H9 (cell line): Measurements from ENCODE around the gene PRKAG2. TPM values are rescaled to one million over a fixed set of nuclear protein-coding genes. Genes with fewer than 3 reads are reported as not detected.

ENCODE experiments used
- DNase-seq: peaks from one replicate; pipeline ENCODE4 v3.0.0-alpha.2; 2017
- H2AFZ ChIP-seq: one replicate; pipeline ENCODE4 v1.6.1; 2013; ENCODE audit warnings: mild to moderate bottlenecking, low read length, control low read depth, moderate library complexity
- H2AK5ac ChIP-seq: 2 replicates; pipeline ENCODE4 v1.6.1; 2013; ENCODE audit warnings: low read length, control low read depth, mixed read lengths; ENCODE audit not compliant: insufficient read length
- H2BK120ac ChIP-seq: one replicate; pipeline ENCODE4 v1.6.1; 2013; ENCODE audit warnings: low read depth, mild to moderate bottlenecking, low read length, control low read depth, inconsistent platforms; ENCODE audit not compliant: poor library complexity, severe bottlenecking
- H2BK12ac ChIP-seq: 2 replicates; pipeline ENCODE4 v1.6.1; 2013; ENCODE audit warnings: low read length, control low read depth, mixed read lengths, low read depth; ENCODE audit not compliant: insufficient read length
- H2BK15ac ChIP-seq: 2 replicates; pipeline ENCODE4 v1.6.1; 2013; ENCODE audit warnings: low read depth, low read length, control low read depth
- H2BK20ac ChIP-seq: one replicate; pipeline ENCODE4 v1.6.1; 2013; ENCODE audit warnings: low read depth, mild to moderate bottlenecking, low read length, control low read depth, inconsistent platforms; ENCODE audit not compliant: poor library complexity, severe bottlenecking
- H2BK5ac ChIP-seq: 2 replicates; pipeline ENCODE4 v1.6.1; 2013; ENCODE audit warnings: low read length, control low read depth, mixed read lengths; ENCODE audit not compliant: insufficient read length
- H3K14ac ChIP-seq: 2 replicates; pipeline ENCODE4 v1.6.1; 2013; ENCODE audit warnings: low read length, control low read depth; ENCODE audit not compliant: insufficient read depth
- H3K18ac ChIP-seq: 2 replicates; pipeline ENCODE4 v1.6.1; 2013; ENCODE audit warnings: low read depth, mild to moderate bottlenecking, mixed read lengths, low read length, control low read depth; ENCODE audit not compliant: insufficient read length
- H3K23ac ChIP-seq: 2 replicates; pipeline ENCODE4 v1.6.1; 2013; ENCODE audit warnings: low read length, control low read depth, mixed read lengths, low read depth; ENCODE audit not compliant: insufficient read length
- H3K23me2 ChIP-seq: 2 replicates; pipeline ENCODE4 v1.6.1; 2013; ENCODE audit warnings: low read depth, mild to moderate bottlenecking, mixed read lengths, low read length, control low read depth; ENCODE audit not compliant: insufficient read length, poor library complexity, severe bottlenecking
- H3K27ac ChIP-seq: 2 replicates; pipeline ENCODE4 v1.5.1; 2013; ENCODE audit warnings: low read length, control low read depth, mixed read lengths, low read depth; ENCODE audit not compliant: insufficient read length
- H3K27me3 ChIP-seq: 2 replicates; pipeline ENCODE4 v1.6.1; 2013; ENCODE audit warnings: low read length, control low read depth, inconsistent platforms; ENCODE audit not compliant: insufficient read depth
- H3K4ac ChIP-seq: 2 replicates; pipeline ENCODE4 v1.6.1; 2013; ENCODE audit warnings: low read depth, mild to moderate bottlenecking, control low read depth, inconsistent platforms, low read length, moderate library complexity
- H3K4me1 ChIP-seq: 2 replicates; pipeline ENCODE4 v1.6.1; 2013; ENCODE audit warnings: low read length, control low read depth, inconsistent platforms; ENCODE audit not compliant: insufficient read depth
- H3K4me2 ChIP-seq: 2 replicates; pipeline ENCODE4 v1.6.1; 2013; ENCODE audit warnings: low read length, control low read depth, mixed read lengths; ENCODE audit not compliant: insufficient read length, insufficient read depth
- H3K56ac ChIP-seq: 2 replicates; pipeline ENCODE4 v1.6.1; 2013; ENCODE audit warnings: low read depth, mild to moderate bottlenecking, mixed read lengths, low read length, control low read depth; ENCODE audit not compliant: insufficient read length
- H3K79me1 ChIP-seq: 2 replicates; pipeline ENCODE4 v1.6.1; 2013; ENCODE audit warnings: low read depth, mild to moderate bottlenecking, moderate library complexity, low read length, control low read depth, inconsistent platforms; ENCODE audit not compliant: insufficient read depth, poor library complexity, severe bottlenecking
- H3K79me2 ChIP-seq: 2 replicates; pipeline ENCODE4 v1.6.1; 2013; ENCODE audit warnings: low read length, control low read depth, inconsistent platforms; ENCODE audit not compliant: insufficient read depth
- H3K9ac ChIP-seq: 2 replicates; pipeline ENCODE4 v1.6.1; 2013; ENCODE audit warnings: low read length, control low read depth, mixed read lengths; ENCODE audit not compliant: insufficient read length; ENCODE audit errors: extremely low read depth
- H3K9me3 ChIP-seq: one replicate; pipeline ENCODE4 v1.6.1; 2013; ENCODE audit warnings: low read depth, low read length, inconsistent platforms; ENCODE audit not compliant: control insufficient read depth
- H3T11ph ChIP-seq: one replicate; pipeline ENCODE4 v1.6.1; 2013; ENCODE audit warnings: mild to moderate bottlenecking, low read length, control low read depth, inconsistent platforms
- H4K20me1 ChIP-seq: one replicate; pipeline ENCODE4 v1.6.1; 2013; ENCODE audit not compliant: control insufficient read depth, insufficient read length, insufficient read depth
- H4K5ac ChIP-seq: 2 replicates; pipeline ENCODE4 v1.6.1; 2013; ENCODE audit warnings: low read depth, mild to moderate bottlenecking, mixed read lengths, low read length, control low read depth; ENCODE audit not compliant: insufficient read length
- H4K8ac ChIP-seq: replicated peaks from 2 replicates; pipeline ENCODE4 v1.6.1; 2013; ENCODE audit warnings: low read length, control low read depth, mixed read lengths, low read depth; ENCODE audit not compliant: insufficient read length
- H4K91ac ChIP-seq: 2 replicates; pipeline ENCODE4 v1.6.1; 2013; ENCODE audit warnings: low read depth, mild to moderate bottlenecking, moderate library complexity, mixed read lengths, low read length, control low read depth; ENCODE audit not compliant: insufficient read length
- H3K27ac Mint-ChIP-seq, 3 experiments: 2 replicates in 2 of 3; 3 replicates in 1 of 3; pipeline ENCODE4 v1.8.0; 2020 to 2021; ENCODE audit warnings: mixed read lengths in 3 of 3, mild to moderate bottlenecking in 1 of 3, moderate library complexity in 1 of 3
- H3K27me3 Mint-ChIP-seq: 2 replicates; pipeline ENCODE4 v1.8.0; 2021; ENCODE audit warnings: low read depth, mild to moderate bottlenecking, moderate library complexity, mixed read lengths
- H3K36me3 Mint-ChIP-seq, 3 experiments: 2 replicates in 2 of 3; 3 replicates in 1 of 3; pipeline ENCODE4 v1.8.0; 2020 to 2021; ENCODE audit warnings: low read depth in 3 of 3, mixed read lengths in 3 of 3; ENCODE audit not compliant: insufficient read depth in 1 of 3
- H3K4me1 Mint-ChIP-seq, 2 experiments: 2 replicates each; pipeline ENCODE4 v1.8.0; 2020; ENCODE audit warnings: mixed read lengths in 2 of 2
- H3K4me3 Mint-ChIP-seq, 2 experiments: 2 replicates in 1 of 2; 3 replicates in 1 of 2; pipeline ENCODE4 v1.8.0; 2020 to 2021; ENCODE audit warnings: mild to moderate bottlenecking in 2 of 2, mixed read lengths in 2 of 2, moderate library complexity in 1 of 2
- H3K9me3 Mint-ChIP-seq, 2 experiments: 2 replicates in 1 of 2; 3 replicates in 1 of 2; pipeline ENCODE4 v1.8.0; 2020; ENCODE audit warnings: mild to moderate bottlenecking in 2 of 2, mixed read lengths in 2 of 2, moderate library complexity in 1 of 2
- WGBS: extraction: QIAGEN DNeasy Blood & Tissue Kit; methylation state at CpG from one replicate; pipeline ENCODE4 v1.1.7; 2013; ENCODE audit warnings: missing lambda C conversion rate, low lambda C conversion rate, mixed read lengths; ENCODE audit not compliant: insufficient read length; ENCODE audit errors: extremely low coverage; 5-methylcytosine and 5-hydroxymethylcytosine counted together
- total RNA-seq: library from RNA; stranded (reverse); gene quantifications from 2 replicates; pipeline ENCODE4 v1.2.1, GENCODE V29; 2021
- TF ChIP-seq, protein P1 (sequence below): fragments of 200-600 bp; sonication (generic); conservative IDR thresholded peaks from 3 replicates; pipeline ENCODE4 v1.8.0; 2021; ENCODE audit warnings: antibody characterized with exemption, mild to moderate bottlenecking

PRKAG2 gene
- total RNA-seq, 1 experiment from 2014 or later = 11.8 TPM

DNA sequence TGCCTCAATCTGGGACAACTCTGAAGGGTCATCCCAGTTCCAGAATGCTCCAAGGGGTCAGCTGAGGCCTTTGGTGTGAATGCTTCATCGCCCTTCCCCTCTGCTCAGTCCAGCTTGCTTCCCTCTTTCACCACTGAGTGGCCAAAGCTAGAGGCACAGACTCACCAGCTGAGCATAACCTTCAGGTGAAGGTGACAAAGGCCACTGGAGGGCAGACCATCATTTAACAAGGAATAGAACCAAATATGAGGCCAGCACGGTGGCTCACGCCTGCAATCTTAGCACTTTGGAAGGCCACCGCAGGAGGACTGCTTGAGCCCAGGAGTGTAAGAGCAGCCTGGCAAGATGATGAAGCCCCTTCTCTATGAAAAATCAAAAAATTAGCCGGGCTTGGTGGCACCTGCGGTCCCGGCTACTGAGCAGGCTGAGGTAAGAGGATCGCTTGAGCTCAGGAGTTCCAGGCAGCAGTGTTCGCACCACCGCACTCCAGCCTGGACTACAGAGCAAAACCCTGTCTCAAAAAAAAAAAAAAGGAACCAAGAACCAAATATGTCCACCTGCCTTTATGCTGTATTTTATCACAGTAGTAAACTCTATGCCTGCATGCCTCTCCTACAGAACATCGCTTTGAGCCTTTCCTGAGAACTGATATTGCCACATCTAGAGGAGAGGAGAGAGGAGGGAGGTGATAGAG, 13.4 kb downstream of the PRKAG2 start:
- Mint-ChIP-seq H3K27ac (no peak overlapping the region), H3K36me3 (no peaks in the 10 kb centered on the region), H3K27me3 (peaks cover 3% of the 10 kb centered on the region), H3K9me3 (no peaks in the 10 kb centered on the region), H3K4me1 (peaks cover 12 to 14% of the 10 kb centered on the region in 2 experiments), H3K4me3 (no peak overlapping the region)
- H4K8ac ChIP-seq = no peak overlapping the region
- TF ChIP-seq, protein P1, sequence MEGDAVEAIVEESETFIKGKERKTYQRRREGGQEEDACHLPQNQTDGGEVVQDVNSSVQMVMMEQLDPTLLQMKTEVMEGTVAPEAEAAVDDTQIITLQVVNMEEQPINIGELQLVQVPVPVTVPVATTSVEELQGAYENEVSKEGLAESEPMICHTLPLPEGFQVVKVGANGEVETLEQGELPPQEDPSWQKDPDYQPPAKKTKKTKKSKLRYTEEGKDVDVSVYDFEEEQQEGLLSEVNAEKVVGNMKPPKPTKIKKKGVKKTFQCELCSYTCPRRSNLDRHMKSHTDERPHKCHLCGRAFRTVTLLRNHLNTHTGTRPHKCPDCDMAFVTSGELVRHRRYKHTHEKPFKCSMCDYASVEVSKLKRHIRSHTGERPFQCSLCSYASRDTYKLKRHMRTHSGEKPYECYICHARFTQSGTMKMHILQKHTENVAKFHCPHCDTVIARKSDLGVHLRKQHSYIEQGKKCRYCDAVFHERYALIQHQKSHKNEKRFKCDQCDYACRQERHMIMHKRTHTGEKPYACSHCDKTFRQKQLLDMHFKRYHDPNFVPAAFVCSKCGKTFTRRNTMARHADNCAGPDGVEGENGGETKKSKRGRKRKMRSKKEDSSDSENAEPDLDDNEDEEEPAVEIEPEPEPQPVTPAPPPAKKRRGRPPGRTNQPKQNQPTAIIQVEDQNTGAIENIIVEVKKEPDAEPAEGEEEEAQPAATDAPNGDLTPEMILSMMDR = peak; percentile 60
- H3K9me3 ChIP-seq = no peaks in the 10 kb centered on the region
- no peak overlapping the region for H3K14ac ChIP-seq
- H3K23me2 ChIP-seq = no peaks in the 10 kb centered on the region
- H3K79me1 ChIP-seq = no peaks in the 10 kb centered on the region
- no peak overlapping the region for H3K4me2 ChIP-seq
- no peak overlapping the region for H3K4ac ChIP-seq
- H4K91ac ChIP-seq = no peak overlapping the region
- no peak overlapping the region for H2BK15ac ChIP-seq
- no peak overlapping the region for H2AFZ ChIP-seq
- no peak overlapping the region for H4K5ac ChIP-seq
- H2BK20ac ChIP-seq = no peak overlapping the region
- no peak overlapping the region for H2BK120ac ChIP-seq
- DNase-seq = peak; percentile 67
- H3K4me1 ChIP-seq = peaks cover 2% of the 10 kb centered on the region; the same call in 1 of the 2 replicates
- no peak overlapping the region for H3T11ph ChIP-seq
- no peaks in the 10 kb centered on the region for H3K27me3 ChIP-seq
- H3K9ac ChIP-seq = no peak overlapping the region
- WGBS = no CpG with 5 or more reads among the region's 11 CpGs
- no peak overlapping the region for H3K27ac ChIP-seq
- no peak overlapping the region for H3K56ac ChIP-seq
- no peak overlapping the region for H2AK5ac ChIP-seq
- H2BK12ac ChIP-seq = no peak overlapping the region
- no peaks in the 10 kb centered on the region for H4K20me1 ChIP-seq
- H3K18ac ChIP-seq = no peak overlapping the region
- H2BK5ac ChIP-seq = no peak overlapping the region
- no peaks in the 10 kb centered on the region for H3K79me2 ChIP-seq
- H3K23ac ChIP-seq = no peak overlapping the region
